HFF-Myc (cell line): ENCODE results near the gene NECAB2.

Experiments used
- DNase-seq: peaks from one replicate; pipeline ENCODE4 v3.0.0-alpha.2; 2011; ENCODE audit warnings: low read depth; ENCODE audit errors: extremely low read depth
- H3K4me3 ChIP-seq: replicated peaks from 2 replicates; pipeline ENCODE4 v1.5.1; 2011; ENCODE audit warnings: low read depth, mild to moderate bottlenecking, control low read depth, low read length
- TF ChIP-seq, protein P1 (sequence below): IDR thresholded peaks from 2 replicates; pipeline ENCODE4 v1.5.1; 2012; ENCODE audit warnings: mild to moderate bottlenecking, low read depth, low read length, control low read depth; ENCODE audit errors: missing control alignments

The NECAB2 gene

DNA sequence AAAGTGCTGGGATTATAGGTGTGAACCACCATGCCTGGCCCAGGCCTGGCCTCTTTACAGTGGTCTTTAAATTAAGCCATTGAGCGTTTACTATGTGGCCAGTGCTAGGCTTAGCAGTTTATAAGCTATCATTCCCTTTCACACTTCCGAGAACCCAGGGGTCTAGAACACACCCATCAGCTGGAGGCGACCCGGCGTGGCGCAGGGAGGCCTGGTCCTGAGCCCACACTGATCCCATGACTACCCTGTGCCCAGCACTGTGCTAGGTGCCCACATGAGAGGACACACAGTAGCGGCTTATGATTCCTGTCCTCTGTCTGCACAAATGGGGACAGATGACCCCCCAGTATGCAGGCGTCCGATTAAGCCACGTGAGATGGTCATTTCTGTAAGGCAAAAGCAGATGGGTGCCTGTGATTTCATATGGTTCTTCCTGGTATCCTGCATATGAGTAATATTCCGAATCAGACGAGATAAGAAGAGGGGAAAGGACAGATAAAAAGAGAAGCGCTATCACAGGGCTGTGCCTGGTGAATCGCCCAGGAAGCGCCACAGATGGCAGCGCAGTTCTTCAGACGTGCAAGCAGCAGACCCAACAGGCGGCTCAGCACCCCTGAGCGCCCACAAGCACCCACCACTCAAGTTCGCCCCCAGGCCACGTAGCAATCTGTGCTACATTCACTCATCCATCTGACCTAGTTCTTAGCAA, 9.8 kb upstream of the NECAB2 start:
- no peak for DNase-seq
- no peak overlapping the region for H3K4me3 ChIP-seq
- TF ChIP-seq, protein P1, sequence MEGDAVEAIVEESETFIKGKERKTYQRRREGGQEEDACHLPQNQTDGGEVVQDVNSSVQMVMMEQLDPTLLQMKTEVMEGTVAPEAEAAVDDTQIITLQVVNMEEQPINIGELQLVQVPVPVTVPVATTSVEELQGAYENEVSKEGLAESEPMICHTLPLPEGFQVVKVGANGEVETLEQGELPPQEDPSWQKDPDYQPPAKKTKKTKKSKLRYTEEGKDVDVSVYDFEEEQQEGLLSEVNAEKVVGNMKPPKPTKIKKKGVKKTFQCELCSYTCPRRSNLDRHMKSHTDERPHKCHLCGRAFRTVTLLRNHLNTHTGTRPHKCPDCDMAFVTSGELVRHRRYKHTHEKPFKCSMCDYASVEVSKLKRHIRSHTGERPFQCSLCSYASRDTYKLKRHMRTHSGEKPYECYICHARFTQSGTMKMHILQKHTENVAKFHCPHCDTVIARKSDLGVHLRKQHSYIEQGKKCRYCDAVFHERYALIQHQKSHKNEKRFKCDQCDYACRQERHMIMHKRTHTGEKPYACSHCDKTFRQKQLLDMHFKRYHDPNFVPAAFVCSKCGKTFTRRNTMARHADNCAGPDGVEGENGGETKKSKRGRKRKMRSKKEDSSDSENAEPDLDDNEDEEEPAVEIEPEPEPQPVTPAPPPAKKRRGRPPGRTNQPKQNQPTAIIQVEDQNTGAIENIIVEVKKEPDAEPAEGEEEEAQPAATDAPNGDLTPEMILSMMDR: no peak

DNA sequence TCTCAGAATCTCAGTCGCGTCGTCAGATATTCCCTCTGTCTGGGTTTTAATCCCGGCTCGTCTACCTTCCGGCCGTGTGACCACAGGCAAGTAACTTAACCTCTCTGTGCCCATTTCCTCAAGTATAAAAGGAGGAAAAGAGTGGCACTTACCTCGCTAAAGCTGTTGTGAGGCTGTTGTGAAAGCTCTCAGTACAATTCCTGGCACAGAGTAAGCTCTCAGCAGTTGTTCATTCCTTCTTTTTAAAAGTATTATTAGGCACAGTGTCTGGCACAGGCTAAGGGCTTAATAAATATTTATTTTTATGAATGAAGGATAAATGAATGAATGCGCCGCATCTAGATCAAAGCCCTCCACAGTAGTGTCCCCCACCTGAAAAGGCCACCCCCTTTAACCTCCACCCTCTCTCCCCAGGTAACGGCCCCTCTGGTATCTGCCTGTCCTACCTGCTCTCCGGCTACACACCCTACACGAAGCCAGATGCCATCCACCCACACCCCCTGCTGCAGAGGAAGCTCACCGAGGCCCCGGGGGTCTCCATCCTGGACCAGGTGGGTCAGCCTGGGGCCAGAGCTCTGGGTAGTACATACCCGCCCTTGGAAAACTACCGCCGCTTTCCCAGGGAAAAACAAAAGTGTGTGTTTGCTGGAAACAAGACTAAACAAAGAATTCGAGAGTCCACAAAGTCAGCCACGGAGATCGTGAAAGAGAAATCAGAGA, 9.0 kb upstream of the NECAB2 start:
- DNase-seq: no peak
- TF ChIP-seq, protein P1: no peak
- H3K4me3 ChIP-seq: no peak overlapping the region

DNA sequence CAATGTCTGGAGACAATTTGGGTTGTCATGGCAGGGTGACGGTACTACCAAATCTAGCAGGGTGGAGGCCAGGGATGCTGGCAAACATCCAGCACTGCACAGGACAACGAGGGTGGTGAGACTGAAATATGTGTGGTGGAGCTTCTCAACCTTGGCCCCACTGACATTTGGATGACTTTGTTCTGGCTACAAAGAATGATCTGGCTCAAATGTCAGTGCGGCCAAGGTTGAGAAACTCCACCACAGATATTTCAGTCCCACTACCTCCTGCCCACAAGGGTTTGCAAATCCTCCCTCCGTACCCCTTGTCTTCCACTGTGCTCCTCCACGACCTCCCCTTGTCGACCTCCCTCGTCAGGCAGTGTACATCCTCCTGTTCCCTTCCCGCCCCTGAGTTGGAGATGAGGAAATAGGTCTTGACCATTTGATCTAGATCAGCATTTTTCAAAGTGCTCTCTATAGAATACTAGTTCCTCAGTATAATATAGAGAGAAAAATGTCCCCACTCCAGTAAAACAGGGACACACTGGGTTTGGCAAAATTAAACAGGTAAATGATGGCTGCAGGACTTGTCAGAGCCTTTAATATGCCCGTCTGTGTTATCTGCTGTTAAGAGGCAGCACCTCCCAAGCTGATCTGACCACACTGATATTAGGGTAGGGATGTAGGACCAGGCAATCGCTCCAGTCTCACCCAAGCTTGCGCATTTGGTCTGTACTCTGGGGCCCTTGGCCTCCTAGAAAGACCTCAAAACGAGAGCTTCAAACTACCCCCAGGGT, 8.2 kb upstream of the NECAB2 start:
- TF ChIP-seq, protein P1: no peak
- H3K4me3 ChIP-seq: no peak overlapping the region
- DNase-seq: no peak

DNA sequence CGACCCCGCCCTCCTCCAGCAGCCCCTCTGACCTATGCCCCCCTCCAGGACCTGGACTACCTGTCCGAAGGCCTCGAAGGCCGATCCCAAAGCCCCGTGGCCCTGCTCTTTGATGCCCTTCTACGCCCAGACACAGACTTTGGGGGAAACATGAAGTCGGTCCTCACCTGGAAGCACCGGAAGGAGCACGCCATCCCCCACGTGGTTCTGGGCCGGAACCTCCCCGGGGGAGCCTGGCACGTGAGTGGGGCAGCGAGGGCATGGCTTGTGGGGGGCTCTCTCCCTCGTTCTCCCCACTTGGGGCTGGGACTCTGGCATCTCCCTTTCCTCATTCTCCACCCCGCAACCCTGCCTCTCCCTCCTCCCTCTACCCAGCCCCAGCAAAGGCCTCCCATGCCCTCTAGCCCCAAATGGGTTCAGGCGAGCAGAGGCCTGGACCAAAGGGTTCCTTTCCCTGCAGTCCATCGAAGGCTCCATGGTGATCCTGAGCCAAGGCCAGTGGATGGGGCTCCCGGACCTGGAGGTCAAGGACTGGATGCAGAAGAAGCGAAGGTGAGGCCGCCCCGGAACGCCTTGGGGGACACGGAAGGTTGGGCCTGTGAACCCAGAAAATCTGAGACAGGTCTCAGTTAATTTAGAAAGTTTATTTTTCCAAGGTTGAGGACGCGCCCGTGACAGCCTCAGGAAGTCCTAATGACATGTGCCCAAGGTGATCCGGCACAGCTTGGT, 7.4 kb upstream of the NECAB2 start:
- TF ChIP-seq, protein P1: no peak
- DNase-seq: no peak
- H3K4me3 ChIP-seq: no peak overlapping the region

DNA sequence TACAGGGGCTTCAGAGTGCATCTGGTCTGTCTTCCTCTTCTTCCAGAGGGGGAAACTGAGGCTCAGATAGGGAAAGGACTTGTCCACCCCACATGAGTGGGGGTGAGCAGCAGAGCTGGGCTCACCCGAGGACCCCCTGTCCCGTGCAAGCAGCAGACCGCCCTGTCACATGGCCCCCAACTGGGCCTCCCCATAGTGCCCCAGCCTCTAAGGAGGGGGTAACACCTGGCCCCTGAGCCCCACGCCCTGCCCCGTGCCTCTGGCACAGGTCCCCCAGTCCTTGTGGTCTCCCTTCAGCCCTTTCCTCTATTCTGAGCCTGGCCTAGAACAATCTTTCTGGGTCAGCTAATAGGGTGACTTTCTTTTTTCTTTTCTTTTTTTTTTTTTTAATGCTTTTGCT, 6.5 kb upstream of the NECAB2 start:
- no peak for DNase-seq
- TF ChIP-seq, protein P1: no peak
- H3K4me3 ChIP-seq: no peak overlapping the region
